Esophagus mucosa (tissue), 1 donor: ENCODE measurements around the gene STX1A. TPM values are rescaled to one million over a fixed set of nuclear protein-coding genes. Genes with fewer than 3 reads are reported as not detected.

Experiments used
- ATAC-seq: fragments of 200-7000 bp; cut with Tn5 transposase; one replicate; pipeline ENCODE4 v1.9.1; 2020
- total RNA-seq: library from RNA; stranded (reverse); gene quantifications from one replicate; pipeline ENCODE4 v1.2.4, GENCODE V29; 2023
- donor health status: DM: yes; HTN: yes; CAD: no.

STX1A gene
- total RNA-seq: 1.2 TPM

GRCh38 chr7:73718905-73719805 lies at the start of gene STX1A:
TSS of gene STX1A (minus strand) at chr7:73719669. CDS start at chr7:73719631, 38 bp downstream.
- ATAC-seq: peak; percentile 68

GRCh38 chr7:73768641-73769480 lies 49.4 kb upstream of the STX1A start:
- no peak for ATAC-seq

- ATAC-seq: no peak
Observed at GRCh38 chr7:73766556-73767229, 47.2 kb upstream of the STX1A start.

- ATAC-seq: no peak
Observed at GRCh38 chr7:73762659-73762999, 43.2 kb upstream of the STX1A start.

GRCh38 chr7:73761854-73762658 lies 42.6 kb upstream of the STX1A start:
- ATAC-seq: no peak

GRCh38 chr7:73758581-73759138 lies 39.2 kb upstream of the STX1A start:
- ATAC-seq: no peak

GRCh38 chr7:73749931-73750776 lies 30.7 kb upstream of the STX1A start:
- ATAC-seq: no peak

GRCh38 chr7:73746378-73746777 lies 26.9 kb upstream of the STX1A start:
- ATAC-seq: peak; percentile 21

GRCh38 chr7:73742753-73743641 lies 23.5 kb upstream of the STX1A start:
- peak; percentile 53 for ATAC-seq

- no peak for ATAC-seq
Observed at GRCh38 chr7:73742338-73742752, 22.9 kb upstream of the STX1A start.

GRCh38 chr7:73741600-73741999 lies 22.1 kb upstream of the STX1A start:
- no peak for ATAC-seq

- ATAC-seq: no peak
Observed at GRCh38 chr7:73740771-73741170, 21.3 kb upstream of the STX1A start.

GRCh38 chr7:73740212-73740611 lies 20.7 kb upstream of the STX1A start:
- ATAC-seq: no peak

- ATAC-seq: no peak
Observed at GRCh38 chr7:73739387-73739767, 19.9 kb upstream of the STX1A start.

GRCh38 chr7:73738612-73739386 lies 19.3 kb upstream of the STX1A start, which contains the start of gene ABHD11:
TSS of gene ABHD11 (minus strand) at chr7:73738802. CDS start at chr7:73738770, 32 bp downstream.
- ATAC-seq: peak; percentile 90

- ATAC-seq: no peak
Observed at GRCh38 chr7:73738220-73738611, 18.7 kb upstream of the STX1A start.

- no peak for ATAC-seq
Observed at GRCh38 chr7:73737491-73738219, 18.2 kb upstream of the STX1A start.

GRCh38 chr7:73736885-73737284 lies 17.4 kb upstream of the STX1A start:
- ATAC-seq: no peak
